Epithelial cell of alveolus of lung (primary cell): ENCODE data around the gene POLR2J3. TPM values are rescaled to one million over a fixed set of nuclear protein-coding genes. Genes with fewer than 3 reads are reported as not detected.

Source experiments
- total RNA-seq: library from RNA; depleted of rRNA; stranded (reverse); fragments of >200 nt; gene quantifications from 2 replicates; pipeline ENCODE4 v1.2.1, GENCODE V29; 2015

Gene POLR2J3
- 2.8 and 30.8 TPM in 2 replicates for total RNA-seq

GRCh38 chr7:102572261-102573239, at the start of gene POLR2J3:
Gene POLR2J3, minus strand, starts transcription at chr7:102572583. Its CDS starts 62 bp downstream, at chr7:102572521.

DNA sequence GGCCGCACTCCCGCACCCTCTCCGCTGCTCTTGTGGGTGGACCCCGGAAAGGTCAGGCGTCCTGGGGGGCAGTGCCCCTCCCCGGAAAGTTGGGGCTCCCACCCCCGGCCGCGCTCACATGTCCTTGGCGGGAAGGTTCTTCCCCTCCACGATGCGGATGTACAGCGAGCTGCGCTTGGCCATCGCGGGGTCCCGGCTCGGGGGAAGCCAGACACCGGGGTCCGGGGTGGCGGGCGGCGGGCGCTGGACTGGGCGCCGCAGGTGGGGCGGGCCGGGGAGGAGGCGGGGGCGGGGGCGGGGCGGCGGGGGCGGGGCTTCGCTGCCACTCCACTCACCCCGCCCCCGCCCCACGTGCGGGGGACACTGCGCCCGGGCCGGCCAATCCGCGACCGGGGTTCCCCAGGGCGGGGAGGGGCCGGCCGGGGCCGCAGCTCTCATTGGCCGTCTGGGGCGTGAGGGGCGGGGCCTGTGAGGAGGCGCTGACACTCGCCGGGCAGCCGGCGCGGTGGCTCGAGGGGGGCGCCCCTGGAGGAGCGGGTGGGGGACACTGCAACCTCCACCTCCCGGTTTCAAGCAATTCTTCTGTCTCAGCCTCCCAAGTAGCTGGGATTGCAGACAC, 44.2 kb upstream of the POLR2J3 start, which contains the start of gene RASA4:
TSS of gene RASA4 (minus strand) at position 250 of the 619 bp plus-strand sequence. CDS start at position 183, 67 bp downstream.

GRCh38 chr7:102550808-102551422, 21.5 kb downstream of the POLR2J3 start, which contains the start of gene SPDYE2:
Gene SPDYE2, plus strand, starts transcription at chr7:102551226. Its CDS starts 2,030 bp downstream, at chr7:102553256.

DNA sequence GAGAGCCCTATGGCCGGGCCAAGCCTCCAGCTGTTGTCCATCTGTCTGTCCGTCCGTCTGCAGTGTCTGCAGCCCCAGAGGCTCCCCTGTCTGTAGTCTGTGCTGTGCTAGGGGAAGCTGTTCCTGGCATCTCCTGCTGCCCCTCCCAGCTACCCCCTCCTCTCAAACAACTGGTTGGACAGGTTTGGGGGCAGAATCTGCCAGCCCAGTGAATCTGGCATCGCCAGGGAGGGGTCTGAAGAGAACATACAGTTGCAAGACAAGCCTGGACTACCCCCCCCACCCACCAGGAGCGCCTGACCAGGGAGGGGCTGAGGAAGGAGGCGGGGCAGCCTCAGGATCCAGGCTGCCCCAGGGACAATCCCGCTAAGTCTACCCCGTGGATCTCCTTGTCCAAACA, 28.8 kb downstream of the POLR2J3 start, which contains the start of gene UPK3BL2:
TSS of gene UPK3BL2 (minus strand) at position 101 of the 400 bp plus-strand sequence. CDS start at position 41, 60 bp downstream.

GRCh38 chr7:102517550-102518147, 54.7 kb downstream of the POLR2J3 start, which contains the start of gene RASA4B:
Gene RASA4B, minus strand, starts transcription at chr7:102517777. Its CDS starts 67 bp downstream, at chr7:102517710.

Other genes with a start within 250 kb of the POLR2J3 start
- gene SPDYE6, start 216.1 kb downstream of the POLR2J3 start, total RNA-seq, result not detected in 2 replicates
- gene PRKRIP1, start 176.2 kb downstream of the POLR2J3 start, total RNA-seq, result 15.4 and 22.0 TPM in 2 replicates
- 37.0 and 42.7 TPM in 2 replicates for gene ORAI2, start 139.0 kb downstream of the POLR2J3 start, total RNA-seq
- gene ALKBH4, start 107.7 kb downstream of the POLR2J3 start, total RNA-seq, result 25.6 and 25.7 TPM in 2 replicates
- gene LRWD1, start 107.6 kb downstream of the POLR2J3 start, total RNA-seq, result 10.2 and 17.0 TPM in 2 replicates
- gene POLR2J, start 93.7 kb downstream of the POLR2J3 start, total RNA-seq, result 28.1 and 42.3 TPM in 2 replicates
- gene RASA4B, start 54.8 kb downstream of the POLR2J3 start, total RNA-seq, result 2.1 and 2.6 TPM in 2 replicates
- not detected in 2 replicates for gene UPK3BL2, start 28.9 kb downstream of the POLR2J3 start, total RNA-seq
- not detected in 2 replicates for gene SPDYE2, start 21.4 kb downstream of the POLR2J3 start, total RNA-seq
- gene RASA4, start 44.2 kb upstream of the POLR2J3 start, total RNA-seq, result 1.6 and 12.4 TPM in 2 replicates
- gene UPK3BL1, start 70.2 kb upstream of the POLR2J3 start, total RNA-seq, result 8.9 and 15.9 TPM in 2 replicates
- not detected in 2 replicates for gene SPDYE2B, start 77.7 kb upstream of the POLR2J3 start, total RNA-seq
- 0.40 TPM in 1 of 2 replicates, not detected in the other for gene POLR2J2, start 99.1 kb upstream of the POLR2J3 start, total RNA-seq
- 3.4 and 12.5 TPM in 2 replicates for gene FAM185A, start 176.4 kb upstream of the POLR2J3 start, total RNA-seq